Rectal smooth muscle tissue (tissue), 1 donor: Measurements from ENCODE around the gene PROK1.
"Not testable (repeated sequence)": the region's sequence is repeated elsewhere in the genome, so short reads cannot be mapped to it uniquely, and the experiment has no call there.

Experiments used
- H3K27ac ChIP-seq: one replicate; pipeline ENCODE4 v1.7.0; 2013; ENCODE audit warnings: low read depth, low read length, inconsistent platforms
- H3K27me3 ChIP-seq: one replicate; pipeline ENCODE4 v1.7.0; 2013; ENCODE audit warnings: low read length; ENCODE audit not compliant: control insufficient read depth, insufficient read depth
- H3K36me3 ChIP-seq: one replicate; pipeline ENCODE4 v1.7.0; 2013; ENCODE audit warnings: low read length; ENCODE audit not compliant: control insufficient read depth, insufficient read depth
- H3K4me1 ChIP-seq: one replicate; pipeline ENCODE4 v1.7.0; 2013; ENCODE audit warnings: low read length; ENCODE audit not compliant: control insufficient read depth, insufficient read depth
- H3K4me3 ChIP-seq: one replicate; pipeline ENCODE4 v1.7.0; 2013; ENCODE audit warnings: low read length
- H3K9ac ChIP-seq: one replicate; pipeline ENCODE4 v1.7.0; 2013; ENCODE audit warnings: low read length

Gene PROK1

GRCh38 chr1:110438893-110439292 lies 12.1 kb upstream of the PROK1 start:
- Histone ChIP-seq H3K4me1 (no peaks in the 10 kb centered on the region), H3K27ac (no peak overlapping the region), H3K27me3 (no peaks in the 10 kb centered on the region), H3K9ac (no peak overlapping the region), H3K36me3 (no peaks in the 10 kb centered on the region), H3K4me3 (no peak overlapping the region)

GRCh38 chr1:110439873-110440272 lies 11.1 kb upstream of the PROK1 start:
- not testable (repeated sequence) for H3K36me3 ChIP-seq, H3K9ac ChIP-seq, H3K27me3 ChIP-seq, H3K27ac ChIP-seq, H3K4me1 ChIP-seq, H3K4me3 ChIP-seq

DNA sequence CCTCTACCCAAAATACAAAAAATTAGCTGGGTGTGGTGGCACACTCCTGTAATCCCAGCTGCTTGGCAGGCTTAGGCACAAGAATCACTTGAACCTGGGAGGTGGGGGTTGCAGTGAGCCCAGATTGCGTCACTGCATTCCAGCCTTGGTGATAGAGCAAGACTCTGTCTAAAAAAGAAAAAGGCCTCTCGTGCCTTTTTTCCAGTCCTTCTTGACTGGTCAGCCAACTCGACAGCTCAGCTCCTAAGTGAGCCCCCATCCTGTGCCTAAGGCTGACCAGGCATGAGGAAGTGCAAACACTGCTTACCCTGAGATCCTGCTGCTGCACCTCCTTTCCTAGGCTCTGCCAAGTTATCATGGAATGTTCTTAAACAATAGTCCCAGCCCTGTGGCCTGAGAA lies 10.1 kb upstream of the PROK1 start:
- no peak overlapping the region for H3K27ac ChIP-seq

GRCh38 chr1:110441888-110442287 lies 9.1 kb upstream of the PROK1 start:
- H3K27ac ChIP-seq, result no peak overlapping the region
- no peaks in the 10 kb centered on the region for H3K4me1 ChIP-seq

More for the DNA sequence above, 10.1 kb upstream of the PROK1 start:
- H3K9ac ChIP-seq, result no peak overlapping the region
- H3K4me1 ChIP-seq, result no peaks in the 10 kb centered on the region
- H3K4me3 ChIP-seq, result no peak overlapping the region
- H3K36me3 ChIP-seq, result no peaks in the 10 kb centered on the region
- H3K27me3 ChIP-seq, result no peaks in the 10 kb centered on the region

DNA sequence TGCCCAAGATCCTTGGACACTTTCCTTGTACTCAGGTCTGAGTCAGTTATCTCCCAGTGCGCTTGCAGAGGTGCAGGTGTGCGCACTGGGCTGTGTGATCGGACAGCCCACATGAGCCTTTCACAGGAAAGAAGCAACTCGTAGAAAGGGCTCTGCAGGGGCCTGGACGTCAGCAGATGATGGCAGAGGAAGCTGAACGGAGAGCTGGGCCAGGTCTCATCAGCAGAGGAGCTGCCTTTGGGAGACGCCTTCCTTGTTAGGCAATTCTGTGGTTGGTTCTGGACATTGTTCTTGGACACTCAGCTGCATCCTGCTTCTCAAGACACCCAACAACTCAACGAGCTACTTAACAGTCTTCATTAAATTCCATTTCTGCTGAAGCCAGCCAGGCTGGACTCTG lies 7.5 kb upstream of the PROK1 start:
- Histone ChIP-seq H3K27ac (no peak overlapping the region), H3K4me1 (no peaks in the 10 kb centered on the region), H3K36me3 (no peaks in the 10 kb centered on the region), H3K4me3 (no peak overlapping the region), H3K9ac (no peak overlapping the region), H3K27me3 (no peaks in the 10 kb centered on the region)

More at GRCh38 chr1:110441888-110442287, 9.1 kb upstream of the PROK1 start:
- no peak overlapping the region for H3K9ac ChIP-seq
- no peaks in the 10 kb centered on the region for H3K36me3 ChIP-seq
- H3K4me3 ChIP-seq, result no peak overlapping the region
- no peaks in the 10 kb centered on the region for H3K27me3 ChIP-seq

DNA sequence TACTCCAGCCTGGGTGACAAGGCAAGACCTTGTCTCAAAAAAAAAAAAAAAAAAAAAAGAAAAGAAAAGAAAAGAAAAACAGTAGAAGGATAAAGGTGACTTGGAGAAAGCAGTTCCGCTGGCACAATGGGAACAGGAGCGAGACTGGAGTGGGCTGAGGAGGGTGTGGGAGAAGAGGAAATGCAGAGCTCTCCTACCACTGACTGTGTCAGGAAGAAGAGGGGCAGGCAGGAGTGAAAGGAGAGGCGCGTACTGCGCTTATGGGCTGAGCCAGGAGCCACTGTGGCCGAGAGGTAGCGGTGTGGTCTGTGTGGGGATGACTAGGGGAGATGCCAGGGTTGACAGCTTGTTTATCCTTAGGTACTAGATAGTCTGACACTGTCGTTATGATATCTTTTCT lies 6.4 kb upstream of the PROK1 start:
- H3K27me3 ChIP-seq, result no peaks in the 10 kb centered on the region
- H3K27ac ChIP-seq, result no peak overlapping the region
- no peaks in the 10 kb centered on the region for H3K36me3 ChIP-seq
- H3K4me3 ChIP-seq, result no peak overlapping the region
- H3K4me1 ChIP-seq, result no peaks in the 10 kb centered on the region
- H3K9ac ChIP-seq, result no peak overlapping the region

DNA sequence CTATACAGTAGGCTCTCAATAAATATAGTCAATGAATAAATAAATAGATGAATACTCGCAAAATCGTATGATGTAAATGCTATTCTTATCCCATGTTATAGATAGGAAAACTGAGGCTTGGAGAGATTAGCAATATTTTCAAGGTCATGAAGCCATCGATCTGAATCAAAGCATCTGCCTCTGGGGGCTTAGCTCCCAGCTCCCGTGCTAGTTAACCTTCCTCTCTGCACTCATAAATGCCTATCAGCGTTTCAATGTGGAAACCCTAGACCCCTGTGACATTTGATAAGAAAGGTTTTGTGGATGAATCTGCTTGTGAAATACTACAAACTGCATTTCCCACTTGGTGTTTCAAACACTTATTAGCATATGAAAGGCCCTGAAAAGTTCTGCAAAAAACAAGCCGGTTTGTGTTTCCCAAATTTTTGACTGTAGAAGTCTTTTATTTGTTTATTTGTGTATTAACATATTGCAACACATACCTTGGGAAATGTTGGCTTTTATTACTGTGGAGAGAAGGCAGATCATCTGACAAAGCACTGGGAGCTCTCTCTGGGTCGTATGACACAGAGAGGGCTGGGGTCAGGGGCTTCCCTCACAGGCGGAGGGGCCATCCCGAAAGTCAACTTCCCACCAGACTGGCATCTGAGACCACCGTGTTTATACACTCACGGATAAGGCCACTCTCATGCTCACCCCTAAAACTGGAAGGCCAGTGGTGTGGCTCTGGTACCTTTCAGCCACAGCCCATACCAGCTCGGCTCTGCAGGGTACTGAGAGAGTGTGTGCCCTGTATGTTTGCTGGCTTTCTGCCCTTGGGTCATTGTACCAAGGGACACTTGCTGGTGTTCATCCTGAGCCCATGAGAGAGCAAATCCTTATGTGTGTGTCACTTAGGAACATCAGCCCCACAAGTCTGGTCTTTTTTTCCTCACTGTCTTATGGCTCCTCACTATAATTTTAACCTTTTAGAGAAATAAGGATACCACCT lies 993 bp upstream of the PROK1 start:
- H3K27me3 ChIP-seq, result no peaks in the 10 kb centered on the region
- H3K27ac ChIP-seq, result no peak overlapping the region
- no peaks in the 10 kb centered on the region for H3K36me3 ChIP-seq
- H3K4me1 ChIP-seq, result no peaks in the 10 kb centered on the region
- H3K9ac ChIP-seq, result no peak overlapping the region
- no peak overlapping the region for H3K4me3 ChIP-seq

DNA sequence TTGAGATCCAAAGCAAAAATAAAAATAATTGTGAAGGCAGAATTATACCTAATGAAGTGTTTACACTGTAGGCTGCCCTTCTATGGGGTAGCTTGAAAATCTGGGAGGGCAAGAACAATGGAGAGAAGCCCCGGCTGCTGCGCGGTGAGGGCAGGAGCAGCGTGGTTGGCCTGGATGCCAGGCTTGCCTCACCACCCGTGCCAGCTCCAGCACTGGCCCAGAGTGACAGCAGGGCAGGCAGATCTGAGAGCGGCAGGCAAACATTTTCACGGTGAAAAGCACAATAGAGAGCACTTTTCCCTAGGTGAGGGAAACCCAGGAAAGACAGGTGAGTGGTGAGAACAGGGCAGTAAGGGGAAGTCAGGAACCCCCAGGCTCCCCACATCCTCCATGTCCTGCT lies 1.4 kb downstream of the PROK1 start:
- no peak overlapping the region for H3K4me3 ChIP-seq
- no peaks in the 10 kb centered on the region for H3K4me1 ChIP-seq
- no peaks in the 10 kb centered on the region for H3K36me3 ChIP-seq
- no peak overlapping the region for H3K9ac ChIP-seq
- H3K27me3 ChIP-seq, result no peaks in the 10 kb centered on the region
- no peak overlapping the region for H3K27ac ChIP-seq

GRCh38 chr1:110453829-110454228 lies 2.9 kb downstream of the PROK1 start:
- Histone ChIP-seq H3K36me3 (no peaks in the 10 kb centered on the region), H3K4me1 (no peaks in the 10 kb centered on the region), H3K27ac (no peak overlapping the region), H3K9ac (no peak overlapping the region), H3K27me3 (no peaks in the 10 kb centered on the region), H3K4me3 (no peak overlapping the region)

GRCh38 chr1:110454328-110454727 lies 3.4 kb downstream of the PROK1 start:
- Histone ChIP-seq H3K4me1 (no peaks in the 10 kb centered on the region), H3K36me3 (no peaks in the 10 kb centered on the region), H3K27me3 (no peaks in the 10 kb centered on the region), H3K9ac (no peak overlapping the region), H3K27ac (no peak overlapping the region), H3K4me3 (no peak overlapping the region)

GRCh38 chr1:110455151-110455550 lies 4.2 kb downstream of the PROK1 start:
- H3K27ac ChIP-seq, result no peak overlapping the region
- H3K36me3 ChIP-seq, result no peaks in the 10 kb centered on the region
- H3K27me3 ChIP-seq, result no peaks in the 10 kb centered on the region
- no peak overlapping the region for H3K4me3 ChIP-seq
- no peaks in the 10 kb centered on the region for H3K4me1 ChIP-seq
- no peak overlapping the region for H3K9ac ChIP-seq

DNA sequence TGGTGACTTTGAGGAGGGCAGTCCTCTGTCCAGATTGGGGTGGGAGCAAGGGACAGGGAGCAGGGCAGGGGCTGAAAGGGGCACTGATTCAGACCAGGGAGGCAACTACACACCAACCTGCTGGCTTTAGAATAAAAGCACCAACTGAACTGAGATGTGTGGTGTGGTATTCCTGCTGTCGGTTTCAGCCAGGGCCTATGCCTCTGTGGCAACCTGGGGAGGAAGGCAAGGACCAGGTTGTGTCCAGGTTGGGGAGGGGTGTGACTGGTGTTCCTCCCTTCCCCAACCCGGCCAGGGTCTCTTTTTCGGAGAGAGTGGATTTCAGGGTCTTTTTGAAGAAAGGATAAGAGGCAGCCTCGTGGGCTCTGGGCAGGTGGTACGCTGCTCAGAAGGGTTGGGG lies 6.3 kb downstream of the PROK1 start:
- no peak overlapping the region for H3K4me3 ChIP-seq
- H3K36me3 ChIP-seq, result no peaks in the 10 kb centered on the region
- no peak overlapping the region for H3K27ac ChIP-seq
- no peaks in the 10 kb centered on the region for H3K27me3 ChIP-seq
- no peak overlapping the region for H3K9ac ChIP-seq
- no peaks in the 10 kb centered on the region for H3K4me1 ChIP-seq
